Cardiac muscle cell (in vitro differentiated cells and primary cell): Measurements from ENCODE around the gene FADS1. TPM values are rescaled to one million over a fixed set of nuclear protein-coding genes. Genes with fewer than 3 reads are reported as not detected.

Source experiments
- DNase-seq, 2 donors: peaks; one replicate each; pipeline versions ENCODE4 v3.0.0 to v3.0.0-alpha.2; 2010 to 2017; ENCODE audit warnings: low read depth in 1 of 2, low spot score in 1 of 2
- H3K27ac ChIP-seq: fragments of 200-600 bp; sonication (generic); 2 replicates; pipeline ENCODE4 v1.5.1; 2016
- H3K27me3 ChIP-seq: fragments of 200-600 bp; sonication (generic); 2 replicates; pipeline ENCODE4 v1.6.0; 2016; ENCODE audit warnings: control low read depth
- H3K36me3 ChIP-seq: fragments of 200-600 bp; sonication (generic); 2 replicates; pipeline ENCODE4 v1.5.1; 2016; ENCODE audit warnings: control low read depth
- H3K4me1 ChIP-seq: fragments of 200-600 bp; sonication (generic); 2 replicates; pipeline ENCODE4 v1.8.1; 2017; ENCODE audit warnings: low read depth, mild to moderate bottlenecking, mixed run types
- H3K4me3 ChIP-seq: fragments of 200-600 bp; sonication (generic); 2 replicates; pipeline ENCODE4 v1.5.1; 2016; ENCODE audit warnings: mild to moderate bottlenecking
- H3K9me3 ChIP-seq: fragments of 200-600 bp; sonication (generic); 2 replicates; pipeline ENCODE4 v1.5.1; 2017; ENCODE audit warnings: low read depth, mild to moderate bottlenecking, control low read depth
- CTCF ChIP-seq: IDR thresholded peaks from 2 replicates; pipeline ENCODE4 v1.5.1; 2012; ENCODE audit warnings: low read depth, mild to moderate bottlenecking, low read length
- polyA plus RNA-seq: library from polyadenylated mRNA; unstranded; fragments of >200 nt; fragmentation: Nextera tagmentation; extraction: Ambion mirVana; gene quantifications from 2 replicates; pipeline ENCODE4 v1.2.1, GENCODE V29; 2016
- total RNA-seq: library from RNA; depleted of rRNA; stranded (reverse); fragments of >200 nt; gene quantifications from 2 replicates; pipeline ENCODE4 v1.2.3, GENCODE V29; 2016

FADS1 gene
- total and polyA plus RNA-seq, 2 experiments from 2014 or later: 114 to 249 TPM

DNA sequence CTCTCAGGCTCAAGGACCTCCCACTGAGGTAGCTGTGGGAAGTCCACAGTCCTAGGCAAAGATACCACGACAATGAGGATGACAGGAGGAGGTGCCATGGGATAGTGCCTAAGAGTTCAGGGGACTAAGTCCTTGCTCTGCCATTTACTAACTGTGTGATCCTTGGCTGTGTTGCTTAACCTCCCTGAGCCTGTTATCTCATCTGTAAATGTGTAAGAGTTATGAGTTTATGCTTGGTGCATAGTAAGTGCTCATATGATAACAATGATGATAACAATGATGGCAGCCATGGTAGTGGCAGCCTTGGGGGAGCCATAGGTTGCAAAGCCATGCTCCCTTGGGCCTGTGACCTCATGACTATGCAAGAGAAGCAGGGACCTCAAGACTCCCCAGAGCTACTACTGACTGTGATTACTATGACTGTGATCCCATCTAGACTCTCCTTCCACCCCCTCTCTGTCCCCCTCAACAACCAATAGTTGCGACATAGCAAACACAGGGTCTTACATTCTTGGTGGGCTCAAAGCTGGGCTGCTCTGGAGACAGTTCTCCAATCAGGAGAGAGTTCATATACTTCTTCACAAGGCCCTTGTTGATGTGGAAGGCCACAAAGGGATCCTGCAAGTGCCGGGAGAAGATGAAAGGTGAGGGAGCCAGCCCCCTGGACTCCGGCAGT, 3.9 kb downstream of the FADS1 start:
- Histone ChIP-seq H3K9me3 (no peaks in the 10 kb centered on the region), H3K27ac (no peak overlapping the region), H3K27me3 (no peaks in the 10 kb centered on the region), H3K36me3 (peaks cover 46% of the 10 kb centered on the region), H3K4me3 (no peak overlapping the region), H3K4me1 (peaks cover 10% of the 10 kb centered on the region)
- no peak for DNase-seq
- no peak for TF ChIP-seq CTCF

DNA sequence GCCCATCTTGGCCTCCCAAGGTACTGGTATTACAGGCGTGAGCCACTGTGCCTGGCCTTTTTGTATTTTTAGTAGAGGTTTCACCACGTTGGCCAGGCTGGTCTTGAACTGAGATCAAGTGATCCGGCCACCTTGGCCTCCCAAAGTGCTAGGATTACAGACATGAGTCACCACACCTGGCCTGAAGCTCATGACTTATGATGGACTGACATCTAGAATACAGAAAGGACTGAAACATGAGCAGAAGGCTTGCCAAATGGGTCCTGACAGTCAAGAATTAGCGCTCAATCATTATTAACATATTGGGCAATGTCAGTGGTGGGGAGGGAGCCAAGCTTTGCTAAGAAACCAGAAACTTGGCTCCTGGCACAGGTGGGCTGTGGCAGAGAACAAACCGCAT, 5.0 kb downstream of the FADS1 start:
- TF ChIP-seq CTCF: no peak
- Histone ChIP-seq H3K27me3 (no peaks in the 10 kb centered on the region), H3K36me3 (peaks cover 53% of the 10 kb centered on the region), H3K4me1 (peaks cover 3% of the 10 kb centered on the region), H3K9me3 (no peaks in the 10 kb centered on the region), H3K27ac (no peak overlapping the region), H3K4me3 (no peak overlapping the region)
- no peak for DNase-seq

GRCh38 chr11:61810671-61811175, 6.1 kb downstream of the FADS1 start:
- no peak for TF ChIP-seq CTCF
- Histone ChIP-seq H3K9me3 (no peaks in the 10 kb centered on the region), H3K27ac (no peak overlapping the region), H3K4me1 (peaks cover 3% of the 10 kb centered on the region), H3K4me3 (no peak overlapping the region), H3K27me3 (no peaks in the 10 kb centered on the region), H3K36me3 (peaks cover 56% of the 10 kb centered on the region)
- no peak for DNase-seq

- no peak for TF ChIP-seq CTCF
- H3K36me3 ChIP-seq: peaks cover 73% of the 10 kb centered on the region
- no peak overlapping the region for H3K4me3 ChIP-seq
- H3K27ac ChIP-seq: no peak overlapping the region
- H3K9me3 ChIP-seq: no peaks in the 10 kb centered on the region
- no peaks in the 10 kb centered on the region for H3K4me1 ChIP-seq
- no peak for DNase-seq
- H3K27me3 ChIP-seq: no peaks in the 10 kb centered on the region
These were observed 10.0 kb downstream of the FADS1 start for GRCh38 chr11:61806785-61807184.

- Histone ChIP-seq H3K27ac (no peak overlapping the region), H3K4me3 (no peak overlapping the region), H3K4me1 (no peaks in the 10 kb centered on the region), H3K36me3 (peaks cover 61% of the 10 kb centered on the region), H3K27me3 (no peaks in the 10 kb centered on the region), H3K9me3 (no peaks in the 10 kb centered on the region)
- no peak for TF ChIP-seq CTCF
- DNase-seq: no peak
These were observed 11.7 kb downstream of the FADS1 start for GRCh38 chr11:61805146-61805545.
